Vagina (tissue), 2 donors: ENCODE measurements around the gene CTNNB1. TPM values are rescaled to one million over a fixed set of nuclear protein-coding genes. Genes with fewer than 3 reads are reported as not detected.

ENCODE experiments used
- DNase-seq, 2 donors: peaks; one replicate each; pipeline ENCODE4 v3.0.0-alpha.2; 2017; ENCODE audit errors: extremely low spot score in 2 of 2
- H3K27ac ChIP-seq: fragments of 200-600 bp; sonication (generic); one replicate; pipeline ENCODE4 v1.5.1; 2019
- H3K27me3 ChIP-seq: fragments of 200-600 bp; sonication (generic); one replicate; pipeline ENCODE4 v1.5.1; 2019
- H3K36me3 ChIP-seq, 2 donors: fragments of 200-600 bp; sonication (generic); one replicate each; pipeline ENCODE4 v1.5.1; 2017 to 2019
- H3K4me1 ChIP-seq: fragments of 200-600 bp; sonication (generic); one replicate; pipeline ENCODE4 v1.5.1; 2019
- H3K4me3 ChIP-seq, 2 donors: fragments of 200-600 bp; sonication (generic); 1 replicate in 1 of 2; 2 replicates in 1 of 2; pipeline ENCODE4 v1.5.1; 2016 to 2019
- H3K9me3 ChIP-seq: fragments of 200-600 bp; sonication (generic); one replicate; pipeline ENCODE4 v1.5.1; 2019
- CTCF ChIP-seq, 3 experiments: fragments of 450-650 bp in 2 of 3; fragments of 200-600 bp in 1 of 3; sonication (generic) in 1 of 3; IDR thresholded peaks; one replicate each; pipeline ENCODE4 v1.5.1; 2017 to 2019; ENCODE audit warnings: antibody characterized with exemption in 3 of 3, mild to moderate bottlenecking in 2 of 3, moderate library complexity in 2 of 3
- POLR2A ChIP-seq, 2 donors: fragments of 450-650 bp; IDR thresholded peaks; one replicate each; pipeline ENCODE4 v1.6.1; 2017; ENCODE audit warnings: antibody characterized with exemption in 2 of 2, mild to moderate bottlenecking in 2 of 2, moderate library complexity in 2 of 2
- POLR2AphosphoS5 ChIP-seq, 2 donors: sonication (generic); formaldehyde crosslinking; IDR thresholded peaks; one replicate each; pipeline ENCODE4 v1.9.0; 2017; ENCODE audit warnings: antibody characterized with exemption in 2 of 2, mild to moderate bottlenecking in 2 of 2, low read depth in 1 of 2; ENCODE audit not compliant: insufficient read depth in 1 of 2
- intact Hi-C: fragments of 100-400 bp; cut with DNase I; formaldehyde crosslinking; loops from one replicate; pipeline ENCODE4 v1.15.1; 2023
- total RNA-seq: library from RNA; depleted of rRNA; stranded (reverse); fragments of >200 nt; gene quantifications from one replicate; pipeline ENCODE4 v1.2.3, GENCODE V29; 2016

The CTNNB1 gene
- total RNA-seq, 1 donor from 2014 or later, result 505 TPM

- intact Hi-C loops, result no loop called here
- TF ChIP-seq CTCF (IDR thresholded peaks at IDR 0.05) (no peak), POLR2AphosphoS5 (IDR thresholded peaks at IDR 0.05; ENCODE audit: insufficient read depth in 1 of 2, low read depth in 1 of 2) (no peak), POLR2A (IDR thresholded peaks at IDR 0.05) (no peak)
- H3K27ac ChIP-seq, result no peak overlapping the region
- H3K4me1 ChIP-seq, result peaks cover 87% of the 10 kb centered on the region
- H3K36me3 ChIP-seq, result no peaks in the 10 kb centered on the region
- no peak for DNase-seq
- no peaks in the 10 kb centered on the region for H3K9me3 ChIP-seq
- H3K27me3 ChIP-seq, result no peaks in the 10 kb centered on the region
- H3K4me3 ChIP-seq, result no peak overlapping the region
Measured at GRCh38 chr3:41208507-41209220, 9.4 kb downstream of the CTNNB1 start.

- Histone ChIP-seq H3K36me3 (no peaks in the 10 kb centered on the region), H3K9me3 (no peaks in the 10 kb centered on the region), H3K27ac (no peak overlapping the region), H3K4me3 (no peak overlapping the region), H3K4me1 (peaks cover 87% of the 10 kb centered on the region), H3K27me3 (no peaks in the 10 kb centered on the region)
- intact Hi-C loops, result no loop called here
- DNase-seq, result no peak
- TF ChIP-seq POLR2A (IDR thresholded peaks at IDR 0.05), result no peak
- no peak for TF ChIP-seq POLR2AphosphoS5 (IDR thresholded peaks at IDR 0.05; ENCODE audit: insufficient read depth in 1 of 2, low read depth in 1 of 2)
- TF ChIP-seq CTCF (IDR thresholded peaks at IDR 0.05), result no peak
Measured at GRCh38 chr3:41209646-41210045, 10.3 kb downstream of the CTNNB1 start.

GRCh38 chr3:41210966-41211365 is 11.7 kb downstream of the CTNNB1 start:
- Histone ChIP-seq H3K4me3 (no peak overlapping the region), H3K27me3 (no peaks in the 10 kb centered on the region), H3K9me3 (no peaks in the 10 kb centered on the region), H3K27ac (no peak overlapping the region), H3K36me3 (no peaks in the 10 kb centered on the region), H3K4me1 (peaks cover 87% of the 10 kb centered on the region)
- intact Hi-C loops, result no loop called here
- TF ChIP-seq CTCF (IDR thresholded peaks at IDR 0.05), result no peak
- no peak for TF ChIP-seq POLR2A (IDR thresholded peaks at IDR 0.05)
- TF ChIP-seq POLR2AphosphoS5 (IDR thresholded peaks at IDR 0.05; ENCODE audit: insufficient read depth in 1 of 2, low read depth in 1 of 2), result no peak
- no peak for DNase-seq

GRCh38 chr3:41212088-41212487 is 12.8 kb downstream of the CTNNB1 start:
- no peak for TF ChIP-seq POLR2A (IDR thresholded peaks at IDR 0.05)
- no peak for TF ChIP-seq POLR2AphosphoS5 (IDR thresholded peaks at IDR 0.05; ENCODE audit: insufficient read depth in 1 of 2, low read depth in 1 of 2)
- TF ChIP-seq CTCF (IDR thresholded peaks at IDR 0.05), result no peak
- H3K27me3 ChIP-seq, result no peaks in the 10 kb centered on the region
- no peak for DNase-seq
- peaks cover 87% of the 10 kb centered on the region for H3K4me1 ChIP-seq
- no peaks in the 10 kb centered on the region for H3K36me3 ChIP-seq
- H3K9me3 ChIP-seq, result no peaks in the 10 kb centered on the region
- intact Hi-C loops, result no loop called here
- H3K4me3 ChIP-seq, result no peak overlapping the region
- H3K27ac ChIP-seq, result no peak overlapping the region

GRCh38 chr3:41213588-41213987 is 14.3 kb downstream of the CTNNB1 start:
- Histone ChIP-seq H3K27me3 (no peaks in the 10 kb centered on the region), H3K4me1 (peaks cover 85% of the 10 kb centered on the region), H3K27ac (no peak overlapping the region), H3K4me3 (no peak overlapping the region), H3K36me3 (no peaks in the 10 kb centered on the region), H3K9me3 (no peaks in the 10 kb centered on the region)
- TF ChIP-seq CTCF (IDR thresholded peaks at IDR 0.05), result no peak
- no peak for TF ChIP-seq POLR2A (IDR thresholded peaks at IDR 0.05)
- TF ChIP-seq POLR2AphosphoS5 (IDR thresholded peaks at IDR 0.05; ENCODE audit: insufficient read depth in 1 of 2, low read depth in 1 of 2), result no peak
- intact Hi-C loops, result no loop called here
- DNase-seq, result no peak
